22Rv1 (cell line): Measurements from ENCODE around the gene GPI.

Source experiments
- CTCF ChIP-seq: fragments of 450-650 bp; IDR thresholded peaks from 2 replicates; pipeline ENCODE4 v1.5.1; 2017; ENCODE audit warnings: mild to moderate bottlenecking
- ZFX ChIP-seq: fragments of 450-650 bp; IDR thresholded peaks from 2 replicates; pipeline ENCODE4 v1.6.1; 2017; ENCODE audit warnings: antibody characterized with exemption, borderline replicate concordance

DNA sequence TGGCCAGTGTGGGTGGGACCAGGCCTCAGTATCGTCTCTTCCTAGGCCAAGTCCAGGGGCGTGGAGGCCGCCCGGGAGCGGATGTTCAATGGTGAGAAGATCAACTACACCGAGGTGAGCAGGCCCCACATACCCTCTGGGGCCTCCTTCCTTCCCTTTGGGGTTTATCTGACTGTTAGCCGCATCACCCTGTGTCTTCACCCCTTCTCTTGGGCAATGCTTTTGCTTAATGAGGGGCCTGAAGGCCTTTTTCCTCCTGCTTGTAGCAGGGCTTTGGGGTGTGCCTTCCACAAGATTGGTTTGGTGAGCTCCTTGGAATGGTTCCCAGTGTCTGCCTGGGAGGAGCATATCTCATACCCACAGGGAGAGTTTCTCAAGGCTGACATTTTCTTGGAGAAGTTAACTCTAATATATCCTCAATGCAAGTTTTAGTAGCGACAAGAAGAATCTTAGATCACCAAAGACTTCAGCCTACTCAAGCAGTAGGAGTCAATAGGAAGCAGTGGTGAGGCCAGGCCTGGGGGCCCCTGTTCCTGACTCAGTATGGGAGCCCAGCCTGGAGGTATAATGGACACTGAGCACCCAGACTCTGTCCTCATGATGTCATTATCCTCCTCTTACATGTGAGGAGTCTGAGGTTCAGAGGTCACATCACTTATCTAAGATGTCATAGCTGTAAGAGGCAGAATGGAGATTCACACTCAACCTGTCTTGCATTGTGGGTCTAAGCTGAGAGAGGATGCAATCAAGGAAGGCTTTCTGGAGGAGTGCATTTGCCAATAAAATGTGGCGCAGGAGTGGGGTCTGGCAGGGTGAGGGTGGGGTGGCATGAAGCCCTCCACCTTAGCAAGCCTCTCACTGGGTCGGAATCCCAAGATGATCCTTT is 2.0 kb downstream of the GPI start:
- TF ChIP-seq CTCF (no peak), ZFX (no peak)
